ENCODE measurements around the gene BCLAF1. TPM values are rescaled to one million over a fixed set of nuclear protein-coding genes. Genes with fewer than 3 reads are reported as not detected.

BCLAF1 gene
- total and polyA plus RNA-seq, 9 of the 15 experiments (the other 6 are each of a cell fraction or from before 2014, with no cell fraction given), result 65.4 to 286 (median 165) TPM

DNA sequence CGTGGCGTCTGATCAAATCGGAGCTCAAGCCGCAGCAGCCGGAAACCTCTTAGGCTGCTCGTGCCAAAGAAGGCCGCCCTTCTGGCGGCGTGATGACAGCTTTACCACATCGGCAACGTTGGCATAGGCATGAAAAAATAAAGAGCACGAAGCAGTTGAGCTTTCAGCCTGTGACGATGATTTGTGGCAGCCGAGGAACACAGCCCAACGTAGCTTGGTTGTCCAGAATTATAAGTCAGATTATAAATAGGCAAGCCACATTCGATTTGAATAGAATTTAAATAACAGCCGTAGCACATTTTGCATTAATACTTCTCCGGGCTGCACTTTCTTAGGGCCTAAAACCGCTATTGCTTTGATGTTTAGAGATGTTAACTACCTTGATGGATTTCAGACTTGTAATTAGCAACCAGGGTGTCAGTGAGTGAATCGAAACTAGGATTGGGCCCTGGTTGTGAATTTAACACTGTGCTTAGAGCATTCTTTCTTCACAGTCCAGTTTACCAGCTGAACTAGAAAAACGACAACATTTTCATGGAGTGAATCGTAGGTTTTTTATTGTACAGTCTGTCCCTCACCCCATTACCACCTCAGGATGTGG, 864 bp upstream of the BCLAF1 start (continued):
- TF ChIP-seq, protein P1, sequence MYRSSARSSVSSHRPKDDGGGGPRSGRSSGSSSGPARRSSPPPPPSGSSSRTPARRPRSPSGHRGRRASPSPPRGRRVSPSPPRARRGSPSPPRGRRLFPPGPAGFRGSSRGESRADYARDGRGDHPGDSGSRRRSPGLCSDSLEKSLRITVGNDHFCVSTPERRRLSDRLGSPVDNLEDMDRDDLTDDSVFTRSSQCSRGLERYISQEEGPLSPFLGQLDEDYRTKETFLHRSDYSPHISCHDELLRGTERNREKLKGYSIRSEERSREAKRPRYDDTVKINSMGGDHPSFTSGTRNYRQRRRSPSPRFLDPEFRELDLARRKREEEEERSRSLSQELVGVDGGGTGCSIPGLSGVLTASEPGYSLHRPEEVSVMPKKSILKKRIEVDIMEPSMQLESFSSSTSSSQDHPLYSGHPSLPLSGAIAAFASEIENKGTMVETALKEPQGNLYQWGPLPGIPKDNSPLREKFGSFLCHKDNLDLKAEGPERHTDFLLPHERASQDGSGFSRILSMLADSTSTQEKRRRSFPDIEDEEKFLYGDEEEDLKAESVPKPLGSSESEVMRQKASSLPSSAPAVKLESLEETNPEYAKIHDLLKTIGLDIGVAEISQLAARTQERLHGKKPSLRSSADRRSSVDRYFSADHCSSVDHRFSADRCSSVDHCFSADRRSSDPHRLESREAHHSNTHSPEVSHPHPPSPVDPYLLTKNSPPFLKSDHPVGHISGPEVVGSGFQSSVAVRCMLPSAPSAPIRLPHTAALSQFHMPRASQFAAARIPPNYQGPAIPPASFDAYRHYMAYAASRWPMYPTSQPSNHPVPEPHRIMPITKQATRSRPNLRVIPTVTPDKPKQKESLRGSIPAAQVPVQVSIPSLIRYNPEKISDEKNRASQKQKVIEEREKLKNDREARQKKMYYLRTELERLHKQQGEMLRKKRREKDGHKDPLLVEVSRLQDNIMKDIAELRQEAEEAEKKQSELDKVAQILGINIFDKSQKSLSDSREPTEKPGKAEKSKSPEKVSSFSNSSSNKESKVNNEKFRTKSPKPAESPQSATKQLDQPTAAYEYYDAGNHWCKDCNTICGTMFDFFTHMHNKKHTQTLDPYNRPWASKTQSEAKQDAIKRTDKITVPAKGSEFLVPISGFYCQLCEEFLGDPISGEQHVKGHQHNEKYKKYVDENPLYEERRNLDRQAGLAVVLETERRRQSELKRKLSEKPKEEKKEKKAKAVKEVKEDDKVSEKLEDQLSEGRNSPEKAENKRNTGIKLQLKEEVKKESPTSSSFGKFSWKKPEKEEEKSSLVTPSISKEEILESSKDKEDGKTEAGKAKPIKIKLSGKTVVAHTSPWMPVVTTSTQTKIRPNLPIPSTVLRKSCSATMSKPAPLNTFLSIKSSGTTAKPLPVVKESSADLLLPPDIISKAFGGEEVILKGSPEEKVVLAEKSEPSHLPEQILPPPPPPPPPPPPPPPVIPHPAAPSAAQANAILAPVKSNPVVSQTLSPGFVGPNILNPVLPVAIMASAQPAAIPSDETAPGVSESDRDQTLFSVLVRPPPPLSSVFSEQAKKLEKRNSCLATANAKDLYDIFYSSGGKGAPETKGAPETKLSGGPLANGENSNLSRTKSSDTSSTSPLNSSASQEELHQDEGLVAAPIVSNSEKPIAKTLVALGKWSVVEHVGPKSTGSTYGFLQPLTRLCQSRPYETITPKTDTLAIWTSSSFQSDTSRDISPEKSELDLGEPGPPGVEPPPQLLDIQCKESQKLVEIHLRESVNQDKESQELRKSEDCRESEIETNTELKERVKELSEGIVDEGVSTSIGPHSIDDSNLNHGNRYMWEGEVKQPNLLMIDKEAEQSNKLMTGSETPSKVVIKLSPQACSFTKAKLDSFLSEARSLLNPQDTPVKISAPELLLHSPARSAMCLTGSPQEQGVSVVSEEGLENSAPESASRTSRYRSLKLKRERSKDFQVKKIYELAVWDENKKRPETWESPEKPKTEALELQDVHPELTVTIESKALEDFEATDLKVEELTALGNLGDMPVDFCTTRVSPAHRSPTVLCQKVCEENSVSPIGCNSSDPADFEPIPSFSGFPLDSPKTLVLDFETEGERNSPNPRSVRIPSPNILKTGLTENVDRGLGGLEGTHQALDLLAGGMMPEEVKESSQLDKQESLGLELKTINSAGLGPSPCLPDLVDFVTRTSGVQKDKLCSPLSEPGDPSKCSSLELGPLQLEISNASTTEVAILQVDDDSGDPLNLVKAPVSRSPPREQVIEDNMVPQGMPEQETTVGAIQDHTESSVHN (IDR thresholded peaks at IDR 0.05; ENCODE audit: borderline replicate concordance in 1 of 2, low read depth in 1 of 2), result no peak
- TF ChIP-seq CREBBP (IDR thresholded peaks at IDR 0.05; ENCODE audit: low read depth, low read length) (no peak), RFX1 (IDR thresholded peaks at IDR 0.05) (no peak), STAT5B (CRISPR knock-in tag; IDR thresholded peaks at IDR 0.05) (no peak), TEAD4 (IDR thresholded peaks at IDR 0.05; ENCODE audit: low read length) (no peak; the same call in 1 of the 2 replicates), TEAD4 (CRISPR knock-in tag; IDR thresholded peaks at IDR 0.05; ENCODE audit: borderline replicate concordance) (no peak), HSF4 (CRISPR knock-in tag; IDR thresholded peaks at IDR 0.05; ENCODE audit: borderline replicate concordance) (no peak), ZC3H11A (IDR thresholded peaks at IDR 0.05; ENCODE audit: low read depth, low read length) (no peak), STAT5A (IDR thresholded peaks at IDR 0.05; ENCODE audit: borderline replicate concordance, low read length) (0 out of 2 replicates have a peak, but pooled peaks have one; percentile 20), ZBTB7A (IDR thresholded peaks at IDR 0.05; ENCODE audit: borderline replicate concordance, control insufficient read depth, low read depth, low read length) (no peak), GTF2E2 (tag; IDR thresholded peaks at IDR 0.05) (no peak), POLR2AphosphoS5 (IDR thresholded peaks at IDR 0.05; ENCODE audit: control insufficient read depth, insufficient read depth, low read depth, low read length) (no peak), STAG1 (CRISPR knock-in tag; IDR thresholded peaks at IDR 0.05; ENCODE audit: borderline replicate concordance) (no peak), KLF6 (CRISPR knock-in tag; IDR thresholded peaks at IDR 0.05; ENCODE audit: borderline replicate concordance) (no peak; the same call in 1 of the 2 replicates), RHOXF2B (CRISPR knock-in tag; conservative IDR thresholded peaks at IDR 0.05) (no peak), TARDBP (IDR thresholded peaks at IDR 0.05) (no peak)
- TF ChIP-seq, protein P2, sequence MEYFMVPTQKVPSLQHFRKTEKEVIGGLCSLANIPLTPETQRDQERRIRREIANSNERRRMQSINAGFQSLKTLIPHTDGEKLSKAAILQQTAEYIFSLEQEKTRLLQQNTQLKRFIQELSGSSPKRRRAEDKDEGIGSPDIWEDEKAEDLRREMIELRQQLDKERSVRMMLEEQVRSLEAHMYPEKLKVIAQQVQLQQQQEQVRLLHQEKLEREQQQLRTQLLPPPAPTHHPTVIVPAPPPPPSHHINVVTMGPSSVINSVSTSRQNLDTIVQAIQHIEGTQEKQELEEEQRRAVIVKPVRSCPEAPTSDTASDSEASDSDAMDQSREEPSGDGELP (CRISPR knock-in tag; IDR thresholded peaks at IDR 0.05; ENCODE audit: borderline replicate concordance), result no peak; the same call in 1 of the 2 replicates
- TF ChIP-seq, protein P3, sequence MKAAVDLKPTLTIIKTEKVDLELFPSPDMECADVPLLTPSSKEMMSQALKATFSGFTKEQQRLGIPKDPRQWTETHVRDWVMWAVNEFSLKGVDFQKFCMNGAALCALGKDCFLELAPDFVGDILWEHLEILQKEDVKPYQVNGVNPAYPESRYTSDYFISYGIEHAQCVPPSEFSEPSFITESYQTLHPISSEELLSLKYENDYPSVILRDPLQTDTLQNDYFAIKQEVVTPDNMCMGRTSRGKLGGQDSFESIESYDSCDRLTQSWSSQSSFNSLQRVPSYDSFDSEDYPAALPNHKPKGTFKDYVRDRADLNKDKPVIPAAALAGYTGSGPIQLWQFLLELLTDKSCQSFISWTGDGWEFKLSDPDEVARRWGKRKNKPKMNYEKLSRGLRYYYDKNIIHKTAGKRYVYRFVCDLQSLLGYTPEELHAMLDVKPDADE (conservative IDR thresholded peaks at IDR 0.05; ENCODE audit: control insufficient read depth, low read depth, low read length), result no peak
